Measurements from ENCODE around the gene MGMT.

MGMT gene

GRCh38 chr10:129594811-129595210 lies 127.8 kb downstream of the MGMT start:
- DNase-seq, result no peak

DNA sequence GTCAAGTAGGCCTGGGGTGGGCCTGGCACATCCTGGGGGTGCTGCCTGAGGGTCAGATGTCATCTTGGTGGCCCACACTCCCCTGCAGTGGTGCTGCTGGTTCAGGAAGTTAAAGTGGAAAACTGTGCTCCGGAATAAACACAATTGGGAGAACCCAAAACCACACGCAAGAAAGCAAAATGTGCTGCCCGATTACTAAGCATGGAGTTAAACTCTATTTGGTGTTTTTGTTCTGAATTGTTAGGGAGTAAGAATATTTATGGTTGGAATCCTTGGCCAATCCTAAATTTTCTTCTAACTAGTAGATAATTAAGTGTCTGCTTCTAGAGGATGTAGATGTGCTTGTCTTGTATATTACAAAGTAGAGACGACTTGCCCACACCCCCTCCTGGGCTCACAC lies 131.4 kb downstream of the MGMT start:
- no peak for DNase-seq

DNA sequence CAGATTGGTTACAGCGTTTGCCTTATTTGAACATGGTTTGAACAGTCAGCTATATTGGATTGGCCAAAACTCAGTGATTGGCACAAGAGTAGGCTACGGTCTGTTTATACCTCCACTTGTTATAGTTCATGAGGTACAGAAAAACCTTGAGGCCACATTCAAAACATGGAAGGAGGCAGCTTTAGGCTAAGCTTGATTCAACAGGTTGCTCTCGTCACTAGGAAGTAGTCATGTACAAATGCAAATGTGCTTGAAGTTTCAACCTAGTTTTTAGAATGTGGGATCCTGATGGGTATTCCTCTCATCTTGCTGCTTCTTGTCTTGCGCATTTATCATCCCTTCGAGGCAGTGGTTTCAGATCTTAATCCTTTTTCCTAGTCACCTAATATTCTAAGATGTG lies 132.1 kb downstream of the MGMT start:
- DNase-seq, result no peak

- no peak for DNase-seq
Measured at GRCh38 chr10:129601737-129602136, 134.7 kb downstream of the MGMT start.

DNA sequence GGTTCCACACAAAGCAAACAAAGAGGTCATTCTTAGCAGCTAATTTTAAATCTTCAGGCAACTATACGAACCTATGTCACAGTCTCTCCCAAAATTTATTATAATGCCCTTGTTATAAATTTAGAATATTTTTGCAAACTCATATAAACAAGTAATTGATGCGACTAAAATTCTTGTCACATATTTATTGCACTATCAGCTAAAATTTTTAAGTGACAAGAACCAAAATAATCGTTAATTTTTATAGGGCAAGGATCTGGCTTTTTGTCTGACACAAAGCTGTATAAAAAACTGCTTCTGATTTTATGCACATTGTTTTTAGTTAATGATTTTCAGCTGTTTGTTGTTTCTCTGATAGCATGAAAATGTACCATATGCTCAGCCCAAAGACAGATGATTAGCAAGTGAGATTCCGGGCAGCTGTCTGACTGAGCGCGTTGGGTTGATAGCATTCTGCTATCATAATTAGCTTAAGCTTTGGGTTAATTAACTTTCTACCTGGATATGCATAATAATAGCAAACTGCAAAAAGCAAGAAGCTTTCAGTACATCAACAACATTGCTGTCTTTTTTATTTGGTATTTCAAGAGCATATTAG lies 136.0 kb downstream of the MGMT start:
- DNase-seq, result no peak

GRCh38 chr10:129604333-129605032 lies 137.4 kb downstream of the MGMT start:
- no peak for DNase-seq

- no peak for DNase-seq
Measured at GRCh38 chr10:129605266-129605985, 138.4 kb downstream of the MGMT start.

DNA sequence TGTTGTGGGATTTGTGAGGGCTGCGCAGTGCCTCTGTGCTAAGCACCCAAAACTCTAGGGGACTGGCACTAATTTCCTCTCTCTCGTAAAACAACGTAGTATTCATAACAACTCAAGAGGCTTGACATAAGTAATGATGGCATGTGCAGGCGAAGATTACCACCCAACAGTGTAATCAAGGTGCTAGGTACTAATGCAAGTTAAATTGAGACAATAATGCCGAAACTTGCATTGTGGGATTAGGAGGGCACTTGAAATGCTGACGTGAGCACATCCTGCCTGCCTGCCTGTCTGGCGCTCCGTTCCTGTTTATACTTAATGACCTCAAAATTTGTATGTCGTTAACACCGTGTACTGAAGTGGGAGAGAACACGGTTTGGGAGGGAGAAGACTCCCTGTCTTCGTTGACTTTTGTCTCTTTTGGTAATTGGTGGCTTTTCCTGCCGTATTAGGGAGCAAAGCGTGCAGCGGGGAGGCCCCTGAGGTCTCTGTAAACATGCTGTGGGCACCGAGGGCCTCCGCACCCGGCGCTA lies 139.0 kb downstream of the MGMT start:
- DNase-seq, result no peak

DNA sequence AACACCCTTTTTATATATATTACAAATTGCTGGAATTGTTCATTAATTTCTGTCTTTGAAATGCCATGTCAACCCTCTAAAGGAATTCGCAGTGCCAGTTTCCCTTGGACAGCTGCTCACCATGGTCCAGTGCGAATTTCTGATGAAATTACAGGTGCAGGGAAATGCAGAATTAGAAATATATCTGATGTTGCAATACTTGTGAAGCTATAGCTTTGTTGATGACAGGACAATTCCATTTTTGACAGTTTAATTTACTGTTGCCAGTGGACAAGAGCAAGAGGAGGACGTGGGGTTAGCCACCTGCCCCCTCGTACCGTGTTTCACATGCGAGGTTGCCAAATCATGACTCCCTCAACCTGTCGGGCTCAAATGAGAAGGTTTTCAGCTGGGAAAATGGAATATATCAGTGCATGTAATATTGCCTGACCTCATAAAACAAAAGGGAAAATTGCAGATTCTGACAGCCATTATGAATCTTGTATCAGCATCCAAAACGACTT lies 140.6 kb downstream of the MGMT start:
- no peak for DNase-seq

- DNase-seq, result no peak
Measured at GRCh38 chr10:129608653-129609052, 141.6 kb downstream of the MGMT start.

GRCh38 chr10:129609551-129609950 lies 142.5 kb downstream of the MGMT start:
- no peak for DNase-seq

- DNase-seq, result no peak
Measured at GRCh38 chr10:129612481-129613109, 145.6 kb downstream of the MGMT start.

- DNase-seq, result no peak
Measured at GRCh38 chr10:129613377-129613980, 146.4 kb downstream of the MGMT start.

DNA sequence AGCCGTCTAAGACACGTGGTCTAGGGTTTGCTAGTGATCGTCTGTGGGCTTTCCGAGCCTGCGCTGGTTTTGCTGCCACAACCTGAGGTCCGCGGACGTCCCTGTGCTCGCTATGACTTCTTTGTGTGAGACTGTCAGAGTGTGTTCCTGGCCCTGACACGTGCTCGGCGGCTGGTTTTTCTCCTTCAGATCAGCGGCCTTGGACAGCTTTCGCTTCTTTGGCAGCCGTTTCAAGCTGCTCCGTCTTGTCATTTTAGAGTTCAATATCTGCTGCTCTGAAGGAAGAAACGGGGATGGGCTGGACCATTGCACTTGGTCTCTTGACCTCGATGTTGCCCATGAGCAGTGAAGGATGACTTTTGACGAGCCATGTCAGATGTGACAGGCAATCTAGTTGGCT lies 147.3 kb downstream of the MGMT start:
- DNase-seq, result no peak

GRCh38 chr10:129615381-129615780 lies 148.3 kb downstream of the MGMT start:
- no peak for DNase-seq

- no peak for DNase-seq
Measured at GRCh38 chr10:129615921-129616525, 149.0 kb downstream of the MGMT start.

- DNase-seq, result no peak
Measured at GRCh38 chr10:129617768-129618167, 150.7 kb downstream of the MGMT start.

DNA sequence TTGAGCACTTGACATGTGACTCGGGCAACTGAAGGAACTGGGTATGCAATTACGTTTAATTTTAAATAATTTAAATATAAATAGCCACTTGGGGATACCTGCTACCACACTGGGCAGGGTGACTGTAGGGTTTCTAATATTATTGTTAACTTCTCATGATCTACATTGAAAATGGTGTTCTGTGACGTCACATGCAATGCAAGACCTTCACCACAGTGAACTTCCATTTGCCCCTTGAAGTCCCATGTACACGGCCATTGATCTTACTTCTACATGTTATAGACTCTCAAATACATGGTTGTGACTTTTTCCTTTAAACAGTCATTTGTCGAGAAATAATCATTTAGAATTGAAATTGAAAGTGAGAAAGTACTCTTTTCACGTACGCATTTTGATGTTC lies 154.0 kb downstream of the MGMT start:
- no peak for DNase-seq

- DNase-seq, result no peak
Measured at GRCh38 chr10:129621693-129622092, 154.7 kb downstream of the MGMT start.

- no peak for DNase-seq
Measured at GRCh38 chr10:129622291-129622690, 155.2 kb downstream of the MGMT start.

DNA sequence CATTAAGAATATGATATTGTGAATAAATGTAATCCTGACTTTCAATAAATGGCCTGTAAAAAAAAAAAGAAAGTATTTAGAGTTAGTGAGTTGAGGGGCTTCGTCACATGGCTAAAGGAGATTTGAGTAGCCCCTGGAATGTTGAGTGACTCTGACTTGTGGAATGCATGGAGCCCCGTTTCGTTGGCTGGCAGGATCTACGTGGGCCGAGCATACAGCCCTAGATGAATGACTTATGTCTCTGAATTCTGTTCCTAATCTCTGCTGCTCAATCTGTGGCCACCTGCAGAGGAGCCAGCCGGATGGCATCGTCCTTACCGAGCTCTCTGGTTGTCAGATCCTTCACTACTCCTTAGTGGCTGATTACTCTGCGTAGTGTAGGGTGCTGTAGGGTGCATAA lies 155.7 kb downstream of the MGMT start:
- DNase-seq, result no peak

DNA sequence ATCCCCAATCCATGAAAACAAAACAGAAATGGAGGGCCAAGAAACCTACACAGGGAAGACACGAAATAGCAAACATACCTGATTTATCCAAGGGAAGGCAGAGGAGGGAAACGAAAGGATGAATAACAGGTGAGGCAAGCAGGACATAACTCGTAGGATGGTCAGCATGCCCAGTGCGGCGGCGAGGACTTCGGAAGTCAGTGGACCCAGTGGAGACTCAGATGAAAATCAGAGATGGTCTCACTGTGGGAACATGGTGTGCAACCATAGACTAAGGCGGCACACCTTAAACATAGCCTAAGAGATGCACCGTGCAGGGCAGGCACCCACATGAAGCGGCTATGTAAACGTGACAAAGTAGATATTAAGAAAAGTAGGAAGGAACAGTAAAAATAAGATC lies 157.5 kb downstream of the MGMT start:
- no peak for DNase-seq
